Breast epithelium (tissue), 4 donors: ENCODE data around the gene IRX4. TPM values are rescaled to one million over a fixed set of nuclear protein-coding genes. Genes with fewer than 3 reads are reported as not detected.

Experiments
- DNase-seq, 2 donors: peaks; one replicate each; pipeline ENCODE4 v3.0.0-alpha.2; 2019; ENCODE audit warnings: low spot score in 2 of 2
- H3K27ac ChIP-seq, 2 donors: fragments of 200-600 bp; sonication (generic) in 1 of 2; one replicate each; pipeline ENCODE4 v1.5.1; 2016 to 2019; ENCODE audit warnings: mild to moderate bottlenecking in 1 of 2
- H3K27me3 ChIP-seq, 2 donors: fragments of 200-600 bp; sonication (generic) in 1 of 2; one replicate each; pipeline versions ENCODE4 v1.5.1 to v1.6.0; 2017 to 2019; ENCODE audit warnings: control low read depth in 1 of 2, mild to moderate bottlenecking in 1 of 2
- H3K36me3 ChIP-seq: fragments of 200-600 bp; one replicate; pipeline ENCODE4 v1.5.1; 2019
- H3K4me1 ChIP-seq, 2 donors: fragments of 200-600 bp; sonication (generic); one replicate each; pipeline ENCODE4 v1.5.1; 2016 to 2019; ENCODE audit warnings: control low read depth in 1 of 2
- H3K4me3 ChIP-seq, 3 donors: fragments of 200-600 bp; sonication (generic); 1 replicate in 2 of 3; 2 replicates in 1 of 3; pipeline ENCODE4 v1.5.1; 2016 to 2019; ENCODE audit warnings: mild to moderate bottlenecking in 3 of 3, moderate library complexity in 2 of 3
- H3K9me3 ChIP-seq, 2 donors: fragments of 200-600 bp; sonication (generic) in 1 of 2; one replicate each; pipeline ENCODE4 v1.5.1; 2016 to 2019; ENCODE audit warnings: control low read depth in 1 of 2
- CTCF ChIP-seq, 3 donors: fragments of 450-650 bp; IDR thresholded peaks; one replicate each; pipeline ENCODE4 v1.5.1; 2016 to 2017; ENCODE audit warnings: antibody characterized with exemption in 3 of 3, mild to moderate bottlenecking in 3 of 3, moderate library complexity in 3 of 3
- POLR2A ChIP-seq: fragments of 450-650 bp; IDR thresholded peaks from one replicate; pipeline ENCODE4 v1.6.1; 2016; ENCODE audit warnings: antibody characterized with exemption, mild to moderate bottlenecking, moderate library complexity
- POLR2AphosphoS5 ChIP-seq, 3 donors: sonication (generic); formaldehyde crosslinking; IDR thresholded peaks; one replicate each; pipeline ENCODE4 v1.6.1; 2017; ENCODE audit warnings: antibody characterized with exemption in 3 of 3
- intact Hi-C: fragments of 100-400 bp; cut with DNase I; formaldehyde crosslinking; loops from one replicate; pipeline ENCODE4 v1.15.1; 2023; ENCODE audit warnings: low total_unique reads
- total RNA-seq, 3 donors: library from RNA; depleted of rRNA; stranded (reverse); fragments of >200 nt; gene quantifications; one replicate each; pipeline ENCODE4 v1.1.0, GENCODE V29; 2016

Gene IRX4
- total RNA-seq, 3 donors from 2014 or later = 0.64 to 9.5 (median 2.6) TPM

- H3K4me3 ChIP-seq = peak overlapping the region in 2 of 3 donors; percentile 58 to 68
- no peak for DNase-seq
- intact Hi-C loops = no loop called here
- TF ChIP-seq POLR2A = no peak
- H3K4me1 ChIP-seq = peaks cover 3 to 4% of the 10 kb centered on the region in 2 donors
- no peaks in the 10 kb centered on the region for H3K9me3 ChIP-seq
- H3K27ac ChIP-seq = peak overlapping the region; percentile 77 to 87
- H3K36me3 ChIP-seq = no peaks in the 10 kb centered on the region
- H3K27me3 ChIP-seq = peaks cover 6 to 93% of the 10 kb centered on the region in 2 donors
Observed at GRCh38 chr5:1884678-1885403, 2.1 kb upstream of the IRX4 start.

- Histone ChIP-seq H3K4me1 (peaks cover 3 to 4% of the 10 kb centered on the region in 2 donors), H3K4me3 (peak overlapping the region; percentile 31 to 68 (median 58)), H3K36me3 (no peaks in the 10 kb centered on the region), H3K27ac (peak overlapping the region; percentile 83 to 87), H3K9me3 (no peaks in the 10 kb centered on the region), H3K27me3 (peaks cover 6 to 96% of the 10 kb centered on the region in 2 donors)
- intact Hi-C loops = no loop called here
- no peak for DNase-seq
- TF ChIP-seq POLR2AphosphoS5 (IDR thresholded peaks at IDR 0.05) = no peak
- no peak for TF ChIP-seq CTCF (IDR thresholded peaks at IDR 0.05)
- no peak for TF ChIP-seq POLR2A
Observed at GRCh38 chr5:1883925-1884677, 1.4 kb upstream of the IRX4 start.

- Histone ChIP-seq H3K4me3 (peak overlapping the region; percentile 31 to 68 (median 58)), H3K4me1 (peaks cover 3 to 4% of the 10 kb centered on the region in 2 donors), H3K36me3 (no peaks in the 10 kb centered on the region), H3K27ac (peak overlapping the region; percentile 83 to 87), H3K9me3 (no peaks in the 10 kb centered on the region), H3K27me3 (peaks cover 6 to 96% of the 10 kb centered on the region in 2 donors)
- TF ChIP-seq CTCF (IDR thresholded peaks at IDR 0.05) = no peak
- no peak for TF ChIP-seq POLR2A
- TF ChIP-seq POLR2AphosphoS5 (IDR thresholded peaks at IDR 0.05) = no peak
- no peak for DNase-seq
- intact Hi-C loops = no loop called here
Observed at GRCh38 chr5:1883120-1883924, 597 bp upstream of the IRX4 start.

GRCh38 chr5:1881731-1882336, 891 bp downstream of the IRX4 start:
- Histone ChIP-seq H3K4me1 (peaks cover 3 to 4% of the 10 kb centered on the region in 2 donors), H3K27ac (peak overlapping the region; percentile 55 to 83), H3K36me3 (no peaks in the 10 kb centered on the region), H3K9me3 (no peaks in the 10 kb centered on the region), H3K4me3 (peak overlapping the region in 2 of 3 donors; percentile 58 to 68), H3K27me3 (peaks cover 10 to 96% of the 10 kb centered on the region in 2 donors)
- DNase-seq = no peak
- TF ChIP-seq CTCF (IDR thresholded peaks at IDR 0.05) = no peak
- TF ChIP-seq POLR2AphosphoS5 (IDR thresholded peaks at IDR 0.05) = no peak
- no peak for TF ChIP-seq POLR2A
- intact Hi-C loops = no loop called here

- H3K27ac ChIP-seq = peak overlapping the region; percentile 55 to 83
- H3K4me1 ChIP-seq = peaks cover 3 to 4% of the 10 kb centered on the region in 2 donors
- DNase-seq = no peak
- intact Hi-C loops = no loop called here
- no peaks in the 10 kb centered on the region for H3K36me3 ChIP-seq
- H3K27me3 ChIP-seq = peaks cover 13 to 96% of the 10 kb centered on the region in 2 donors
- TF ChIP-seq CTCF (IDR thresholded peaks at IDR 0.05) (no peak), POLR2AphosphoS5 (IDR thresholded peaks at IDR 0.05) (no peak), POLR2A (no peak)
- no peaks in the 10 kb centered on the region for H3K9me3 ChIP-seq
- H3K4me3 ChIP-seq = peak overlapping the region in 1 of 3 donors; percentile 58
Observed at GRCh38 chr5:1881098-1881572, 1.6 kb downstream of the IRX4 start.
